SK-N-MC (cell line): ENCODE results near the gene R3HDM2.

Experiments
- EZH2 ChIP-seq: fragments of 200-600 bp; sonication (generic); IDR thresholded peaks from one replicate; pipeline ENCODE4 v1.6.1; 2017; ENCODE audit warnings: antibody characterized with exemption
- POLR2AphosphoS5 ChIP-seq: IDR thresholded peaks from 2 replicates; pipeline ENCODE4 v1.6.1; 2012; ENCODE audit warnings: mild to moderate bottlenecking, low read depth, low read length, borderline replicate concordance

GRCh38 chr12:57470970-57471656, 40.3 kb upstream of the R3HDM2 start:
- no peak for TF ChIP-seq EZH2
- TF ChIP-seq POLR2AphosphoS5 = no peak
